OCI-LY3 (cell line): ENCODE results near the gene PTPRM.

Source experiments
- CTCF ChIP-seq: fragments of 200-600, 300-600 bp; sonication (generic); IDR thresholded peaks from 2 replicates; pipeline ENCODE4 v1.5.1; 2014; ENCODE audit warnings: antibody characterized with exemption, low read length, low read depth
- EZH2phosphoT487 ChIP-seq: fragments of 200-600 bp; shearing (Covaris generic); IDR thresholded peaks from 2 replicates; pipeline ENCODE4 v1.6.1; 2018; ENCODE audit warnings: antibody characterized with exemption, mixed run types, low read depth

- TF ChIP-seq CTCF (no peak), EZH2phosphoT487 (no peak)
Observed at GRCh38 chr18:8366656-8367055, 799.5 kb downstream of the PTPRM start.
